SK-N-SH (cell line): ENCODE data around the gene AHCYL2. TPM values are rescaled to one million over a fixed set of nuclear protein-coding genes. Genes with fewer than 3 reads are reported as not detected.

Experiments used
- CTCF ChIA-PET: fragments of 300-600, 350-600 bp; formaldehyde crosslinking; extraction: SDS; loops from one replicate; lab custom pipeline; 2021; lab: Yijun Ruan, JAX
- POLR2A ChIA-PET: fragments of 350-600 bp; sonication (Branson Sonifier 250); formaldehyde crosslinking; extraction: SDS; loops from one replicate; lab custom pipeline; 2020; ENCODE audit warnings: antibody characterized with exemption, inconsistent platforms; lab: Yijun Ruan, JAX
- DNase-seq: peaks from one replicate; pipeline ENCODE4 v3.0.0; 2012
- H2AFZ ChIP-seq: fragments of 200-600 bp; sonication (generic); 2 replicates; pipeline ENCODE4 v1.8.1; 2016; ENCODE audit warnings: antibody characterized with exemption, mild to moderate bottlenecking, low read depth
- H3F3A ChIP-seq: fragments of 200-600 bp; sonication (generic); replicated peaks from 2 replicates; pipeline ENCODE3; 2016; ENCODE audit warnings: antibody characterized with exemption, mild to moderate bottlenecking; ENCODE audit not compliant: insufficient read depth
- H3K27ac ChIP-seq, 2 experiments: fragments of 200-500 bp in 1 of 2; fragments of 200-600 bp in 1 of 2; sonication (Bioruptor generic) in 1 of 2; sonication (generic), shearing (Covaris generic) in 1 of 2; 2 replicates each; pipeline versions ENCODE4 v1.5.1 to v1.6.1; 2014 to 2016; ENCODE audit warnings: low read depth in 2 of 2, inconsistent platforms in 1 of 2, low read length in 1 of 2, mild to moderate bottlenecking in 1 of 2, mixed read lengths in 1 of 2
- H3K27me3 ChIP-seq: fragments of 200-600 bp; sonication (generic), shearing (Covaris generic); 2 replicates; pipeline ENCODE4 v1.6.1; 2016; ENCODE audit warnings: mixed run types; ENCODE audit not compliant: insufficient read depth
- H3K36me3 ChIP-seq, 2 experiments: fragments of 200-500 bp in 1 of 2; fragments of 200-600 bp in 1 of 2; sonication (Bioruptor generic) in 1 of 2; sonication (generic) in 1 of 2; replicated peaks in 1 of 2; 2 replicates each; pipeline versions ENCODE3 to v1.5.1; 2014 to 2016; ENCODE audit warnings: low read length in 1 of 2, mild to moderate bottlenecking in 1 of 2; ENCODE audit not compliant: insufficient read depth in 2 of 2, control insufficient read depth in 1 of 2
- H3K4me1 ChIP-seq, 2 experiments: fragments of 200-500 bp in 1 of 2; fragments of 200-600 bp in 1 of 2; sonication (Bioruptor generic) in 1 of 2; sonication (generic), shearing (Covaris generic) in 1 of 2; 2 replicates each; pipeline versions ENCODE4 v1.5.1 to v1.6.1; 2014 to 2016; ENCODE audit warnings: low read depth in 1 of 2, low read length in 1 of 2, mixed run types in 1 of 2; ENCODE audit not compliant: insufficient read depth in 2 of 2, control insufficient read depth in 1 of 2
- H3K4me2 ChIP-seq: fragments of 200-600 bp; sonication (generic), shearing (Covaris generic); 2 replicates; pipeline ENCODE4 v1.6.1; 2017; ENCODE audit warnings: mixed run types
- H3K4me3 ChIP-seq, 2 experiments: fragments of 200-500 bp in 1 of 2; fragments of 200-600 bp in 1 of 2; sonication (Bioruptor generic) in 1 of 2; sonication (generic), shearing (Covaris generic) in 1 of 2; 2 replicates each; pipeline versions ENCODE4 v1.5.1 to v1.8.1; 2014 to 2016; ENCODE audit warnings: low read depth in 2 of 2, inconsistent platforms in 1 of 2, low read length in 1 of 2, mild to moderate bottlenecking in 1 of 2, mixed read lengths in 1 of 2, moderate library complexity in 1 of 2
- H3K79me2 ChIP-seq: fragments of 200-600 bp; sonication (generic); 2 replicates; pipeline ENCODE4 v1.8.1; 2017; ENCODE audit warnings: mild to moderate bottlenecking; ENCODE audit not compliant: insufficient read depth
- H3K9ac ChIP-seq: fragments of 200-600 bp; sonication (generic); 2 replicates; pipeline ENCODE4 v1.6.1; 2017; ENCODE audit warnings: mixed run types
- H3K9me2 ChIP-seq: fragments of 200-600 bp; sonication (generic); 2 replicates; pipeline ENCODE4 v1.6.1; 2017; ENCODE audit warnings: mixed run types
- H3K9me3 ChIP-seq: fragments of 200-600 bp; sonication (generic); 2 replicates; pipeline ENCODE4 v1.6.1; 2017; ENCODE audit warnings: mixed run types, mild to moderate bottlenecking, moderate library complexity
- H4K20me1 ChIP-seq: fragments of 200-600 bp; sonication (generic); 2 replicates; pipeline ENCODE4 v1.6.1; 2017; ENCODE audit warnings: mild to moderate bottlenecking, mixed run types; ENCODE audit not compliant: insufficient read depth
- ELF1 ChIP-seq: IDR thresholded peaks from 2 replicates; pipeline ENCODE4 v1.4.0; 2012
- EZH2phosphoT487 ChIP-seq: fragments of 200-600 bp; sonication (generic); IDR thresholded peaks from 2 replicates; pipeline ENCODE4 v1.6.1; 2017; ENCODE audit warnings: low read depth, mixed run types, mild to moderate bottlenecking, antibody characterized with exemption, moderate library complexity, borderline replicate concordance
- FOSL2 ChIP-seq: IDR thresholded peaks from 2 replicates; pipeline ENCODE4 v1.4.0; 2012; ENCODE audit warnings: low read depth, mild to moderate bottlenecking, moderate library complexity, borderline replicate concordance
- FOXJ3 ChIP-seq: sonication (generic); formaldehyde crosslinking; IDR thresholded peaks from 2 replicates; pipeline ENCODE4 v1.5.1; 2020; ENCODE audit warnings: mild to moderate bottlenecking, missing genetic modification reagents
- FOXM1 ChIP-seq: IDR thresholded peaks from 2 replicates; pipeline ENCODE4 v1.4.0; 2012; ENCODE audit warnings: low read depth, mild to moderate bottlenecking
- GATA2 ChIP-seq: sonication (generic); formaldehyde crosslinking; IDR thresholded peaks from 2 replicates; pipeline ENCODE4 v1.5.0; 2020; ENCODE audit warnings: mild to moderate bottlenecking, missing genetic modification reagents
- IRF3 ChIP-seq: fragments of 150-350 bp; IDR thresholded peaks from 2 replicates; pipeline ENCODE4 v1.6.1; 2016; ENCODE audit warnings: mild to moderate bottlenecking, low read depth, low read length
- NFIC ChIP-seq: IDR thresholded peaks from 2 replicates; pipeline ENCODE4 v1.4.0; 2012; ENCODE audit warnings: borderline replicate concordance
- PBX3 ChIP-seq: IDR thresholded peaks from 2 replicates; pipeline ENCODE4; 2012
- POLR2AphosphoS5 ChIP-seq: IDR thresholded peaks from 2 replicates; pipeline ENCODE4 v1.6.1; 2012; ENCODE audit warnings: low read depth, low read length
- RAD21 ChIP-seq: IDR thresholded peaks from 2 replicates; pipeline ENCODE4 v1.6.1; 2012; ENCODE audit warnings: mild to moderate bottlenecking, low read length
- RCOR1 ChIP-seq: fragments of 150-350 bp; IDR thresholded peaks from 2 replicates; pipeline ENCODE4 v1.6.1; 2017; ENCODE audit warnings: antibody characterized with exemption, low read length
- RFX5 ChIP-seq: IDR thresholded peaks from 2 replicates; pipeline ENCODE4 v1.6.1; 2012; ENCODE audit warnings: mild to moderate bottlenecking, improper control_type of control experiment, low read length
- RXRA ChIP-seq: IDR thresholded peaks from 2 replicates; pipeline ENCODE4 v1.4.0; 2012; ENCODE audit warnings: low read depth, mild to moderate bottlenecking, borderline replicate concordance
- SIN3A ChIP-seq: IDR thresholded peaks from 2 replicates; pipeline ENCODE4 v1.6.1; 2012; ENCODE audit warnings: low read depth, mild to moderate bottlenecking, low read length, moderate library complexity, borderline replicate concordance
- TAF1 ChIP-seq: IDR thresholded peaks from 2 replicates; pipeline ENCODE4 v1.6.1; 2012; ENCODE audit warnings: low read depth, mild to moderate bottlenecking, low read length, moderate library complexity, borderline replicate concordance
- TCF12 ChIP-seq: IDR thresholded peaks from 2 replicates; pipeline ENCODE4 v1.4.0; 2012
- USF1 ChIP-seq: IDR thresholded peaks from 2 replicates; pipeline ENCODE4 v1.4.0; 2012; ENCODE audit warnings: low read depth, borderline replicate concordance
- YY1 ChIP-seq: IDR thresholded peaks from 2 replicates; pipeline ENCODE4 v1.4.0; 2012; ENCODE audit warnings: low read depth, mild to moderate bottlenecking
- WGBS: methylation state at CpG from one replicate; pipeline ENCODE4 v1.1.6; 2017; ENCODE audit warnings: low lambda C conversion rate; 5-methylcytosine and 5-hydroxymethylcytosine counted together
- polyA plus RNA-seq, 3 experiments: library from polyadenylated mRNA; depleted of rRNA; stranded (reverse); fragments of >200 nt; gene quantifications; 2 replicates each; pipeline ENCODE4 v1.2.3, GENCODE V29; 2012
- TF ChIP-seq, protein P1 (sequence below): IDR thresholded peaks from 2 replicates; pipeline ENCODE4 v1.4.0; 2012; ENCODE audit warnings: low read depth, borderline replicate concordance

Gene AHCYL2
- polyA plus RNA-seq, 1 of the 3 experiments (the other 2 are of a cell fraction) = 20.4 TPM

- Histone ChIP-seq H3K27ac (no peak overlapping the region), H3K4me3 (no peak overlapping the region), H3K9me2 (no peaks in the 10 kb centered on the region), H3F3A (no peaks in the 10 kb centered on the region), H3K9ac (no peak overlapping the region), H3K36me3 (no peaks in the 10 kb centered on the region), H2AFZ (no peak overlapping the region), H3K79me2 (peaks cover 87% of the 10 kb centered on the region), H3K9me3 (no peaks in the 10 kb centered on the region)
- POLR2A ChIA-PET = no interaction called here
- DNase-seq = no peak
- TF ChIP-seq POLR2AphosphoS5 (no peak), TCF12 (no peak), EZH2phosphoT487 (no peak), RCOR1 (no peak), RFX5 (no peak), RAD21 (no peak), SIN3A (no peak), RXRA (no peak), FOXJ3 (no peak), ELF1 (no peak), FOSL2 (no peak), GATA2 (CRISPR knock-in tag) (no peak), YY1 (no peak), USF1 (no peak)
- TF ChIP-seq, protein P1, sequence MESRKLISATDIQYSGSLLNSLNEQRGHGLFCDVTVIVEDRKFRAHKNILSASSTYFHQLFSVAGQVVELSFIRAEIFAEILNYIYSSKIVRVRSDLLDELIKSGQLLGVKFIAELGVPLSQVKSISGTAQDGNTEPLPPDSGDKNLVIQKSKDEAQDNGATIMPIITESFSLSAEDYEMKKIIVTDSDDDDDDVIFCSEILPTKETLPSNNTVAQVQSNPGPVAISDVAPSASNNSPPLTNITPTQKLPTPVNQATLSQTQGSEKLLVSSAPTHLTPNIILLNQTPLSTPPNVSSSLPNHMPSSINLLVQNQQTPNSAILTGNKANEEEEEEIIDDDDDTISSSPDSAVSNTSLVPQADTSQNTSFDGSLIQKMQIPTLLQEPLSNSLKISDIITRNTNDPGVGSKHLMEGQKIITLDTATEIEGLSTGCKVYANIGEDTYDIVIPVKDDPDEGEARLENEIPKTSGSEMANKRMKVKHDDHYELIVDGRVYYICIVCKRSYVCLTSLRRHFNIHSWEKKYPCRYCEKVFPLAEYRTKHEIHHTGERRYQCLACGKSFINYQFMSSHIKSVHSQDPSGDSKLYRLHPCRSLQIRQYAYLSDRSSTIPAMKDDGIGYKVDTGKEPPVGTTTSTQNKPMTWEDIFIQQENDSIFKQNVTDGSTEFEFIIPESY = no peak
- TF ChIP-seq, all 33 proteins: peak for 0
- WGBS = 95% methylated on average over 3 of the region's 3 CpGs
- Histone ChIP-seq H3K4me1 (peaks cover 0 to 15% of the 10 kb centered on the region in 2 experiments; a peak in 2 of 4 replicates), H3K27me3 (no peaks in the 10 kb centered on the region), H4K20me1 (peaks cover 28% of the 10 kb centered on the region), H3K4me2 (no peak overlapping the region)
- CTCF ChIA-PET = interaction anchor here (1.0 to 3.4 kb wide), 8 partner anchors 16 to 104 kb away, joined by 3 to 30 read pairs (median 6); no protein-coding TSS in a partner anchor
These were observed 30.9 kb upstream of the AHCYL2 start for GRCh38 chr7:129193892-129194291.

GRCh38 chr7:129197771-129198170, 27.1 kb upstream of the AHCYL2 start:
- H3K27ac ChIP-seq = no peak overlapping the region
- whole genome bisulfite sequencing = 87% methylated on average over 4 of the region's 4 CpGs
- peaks cover 0 to 13% of the 10 kb centered on the region in 2 experiments for H3K36me3 ChIP-seq
- ChIA-PET POLR2A (no interaction called here), CTCF (interaction anchor here (0.6 to 5.9 kb wide), 7 partner anchors 9 to 274 kb away, joined by 3 to 50 read pairs (median 5); partner anchors contain the start of gene SMO)
- no peak overlapping the region for H3K9ac ChIP-seq
- H2AFZ ChIP-seq = no peak overlapping the region
- no peaks in the 10 kb centered on the region for H3K27me3 ChIP-seq
- H3K9me2 ChIP-seq = no peaks in the 10 kb centered on the region
- no peak overlapping the region for H3K4me2 ChIP-seq
- H3F3A ChIP-seq = peaks cover 3% of the 10 kb centered on the region
- peaks cover 67% of the 10 kb centered on the region for H3K79me2 ChIP-seq
- H3K9me3 ChIP-seq = no peaks in the 10 kb centered on the region
- no peak overlapping the region for H3K4me3 ChIP-seq
- no peak for DNase-seq
- H4K20me1 ChIP-seq = peaks cover 14% of the 10 kb centered on the region; the same call in 1 of the 2 replicates
- H3K4me1 ChIP-seq = no peaks in the 10 kb centered on the region
- no peak for TF ChIP-seq USF1
- no peak for TF ChIP-seq IRF3
- TF ChIP-seq RFX5 = no peak
- no peak for TF ChIP-seq ELF1
- no peak for TF ChIP-seq FOSL2
- TF ChIP-seq RCOR1 = no peak
- no peak for TF ChIP-seq NFIC
- no peak for TF ChIP-seq SIN3A
- TF ChIP-seq PBX3 = no peak
- no peak for TF ChIP-seq TAF1
- no peak for TF ChIP-seq FOXM1
- TF ChIP-seq GATA2 (CRISPR knock-in tag) = no peak
- TF ChIP-seq RXRA = no peak
